HG03135 (cell line): Measurements from ENCODE around the gene LGALS16.
"Not testable (repeated sequence)": the region's sequence is repeated elsewhere in the genome, so short reads cannot be mapped to it uniquely, and the experiment has no call there.

ENCODE experiments used
- ATAC-seq: cut with Tn5 transposase; IDR thresholded peaks from one replicate; pipeline ENCODE4 v1.9.1; 2021; ENCODE audit warnings: mild to moderate bottlenecking, moderate library complexity; ENCODE audit not compliant: unreplicated experiment

The LGALS16 gene, protein sequence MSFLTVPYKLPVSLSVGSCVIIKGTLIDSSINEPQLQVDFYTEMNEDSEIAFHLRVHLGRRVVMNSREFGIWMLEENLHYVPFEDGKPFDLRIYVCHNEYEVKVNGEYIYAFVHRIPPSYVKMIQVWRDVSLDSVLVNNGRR

DNA sequence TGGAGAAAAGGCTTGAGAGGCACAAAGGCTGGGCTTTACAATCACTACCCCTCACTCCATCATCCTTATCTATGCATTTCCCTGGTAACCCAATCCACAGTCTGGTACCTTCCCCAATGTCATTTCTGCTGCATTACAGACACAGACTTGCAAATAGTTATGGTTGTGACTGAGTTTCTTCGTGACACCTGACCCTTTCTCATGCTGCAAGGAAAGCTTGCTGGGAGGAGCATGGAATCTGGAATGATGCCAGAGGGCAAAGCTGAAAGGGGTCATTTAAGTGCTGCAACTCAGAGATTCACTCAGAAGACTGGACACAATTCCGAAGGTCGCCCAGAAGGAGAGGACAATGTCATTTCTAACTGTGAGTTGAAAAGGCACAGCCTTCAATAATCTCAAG lies at the start of gene LGALS16:
Gene LGALS16, plus strand, starts transcription at position 301 of the 400 bp plus-strand sequence. Its CDS starts 49 bp downstream, at position 350.
- no peak for ATAC-seq

DNA sequence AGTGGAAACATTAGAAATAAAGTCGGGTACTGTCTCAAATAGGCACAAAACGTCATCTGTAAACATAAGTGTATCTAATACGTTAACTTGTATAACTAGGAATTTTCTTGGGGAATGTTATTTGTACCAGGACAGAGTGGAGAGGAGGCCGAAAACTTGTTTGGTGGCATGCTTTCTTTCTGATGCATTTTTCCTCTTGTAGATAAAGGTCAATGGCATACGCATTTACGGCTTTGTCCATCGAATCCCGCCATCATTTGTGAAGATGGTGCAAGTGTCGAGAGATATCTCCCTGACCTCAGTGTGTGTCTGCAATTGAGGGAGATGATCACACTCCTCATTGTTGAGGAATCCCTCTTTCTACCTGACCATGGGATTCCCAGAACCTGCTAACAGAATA lies 48.7 kb upstream of the LGALS16 start:
- ATAC-seq = no peak

DNA sequence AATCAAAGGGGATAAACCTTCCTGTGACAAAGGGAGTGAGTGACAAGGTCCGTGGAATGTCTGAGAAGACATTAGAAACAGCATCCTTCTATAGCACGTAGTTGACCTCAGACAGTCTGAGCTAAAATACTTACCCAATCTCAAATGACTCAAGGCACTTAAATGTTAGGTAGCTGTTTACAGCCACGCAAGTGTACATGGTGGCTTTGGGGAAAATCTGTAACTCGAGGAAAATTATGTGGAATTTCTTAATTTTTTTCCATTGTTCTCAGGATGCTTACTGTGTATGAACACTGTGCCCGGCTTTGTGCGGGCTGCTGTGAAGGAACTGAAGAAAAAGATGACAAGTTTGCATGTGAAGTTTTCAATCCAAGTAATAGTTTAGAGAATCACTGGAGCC lies 48.2 kb upstream of the LGALS16 start:
- no peak for ATAC-seq

DNA sequence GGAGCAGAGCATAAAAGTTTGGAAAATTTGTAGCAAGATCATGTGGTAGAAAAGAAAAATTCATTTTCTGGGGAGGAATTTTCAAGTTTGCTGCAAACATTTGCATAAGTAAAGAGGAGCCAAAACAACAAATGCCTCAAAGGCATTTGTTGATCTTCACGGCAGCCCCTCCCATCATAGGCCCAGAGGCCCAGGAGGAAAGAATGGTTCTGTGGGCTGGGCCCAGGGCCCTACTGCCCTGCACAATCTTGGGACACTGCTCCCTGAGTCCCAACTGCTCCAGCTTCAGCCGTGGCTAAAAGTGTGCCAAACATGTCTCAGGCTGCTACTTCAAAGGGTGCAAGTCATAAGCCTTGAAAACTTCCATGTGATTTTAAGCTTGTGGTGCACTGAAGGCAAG lies 42.1 kb upstream of the LGALS16 start:
- no peak for ATAC-seq

DNA sequence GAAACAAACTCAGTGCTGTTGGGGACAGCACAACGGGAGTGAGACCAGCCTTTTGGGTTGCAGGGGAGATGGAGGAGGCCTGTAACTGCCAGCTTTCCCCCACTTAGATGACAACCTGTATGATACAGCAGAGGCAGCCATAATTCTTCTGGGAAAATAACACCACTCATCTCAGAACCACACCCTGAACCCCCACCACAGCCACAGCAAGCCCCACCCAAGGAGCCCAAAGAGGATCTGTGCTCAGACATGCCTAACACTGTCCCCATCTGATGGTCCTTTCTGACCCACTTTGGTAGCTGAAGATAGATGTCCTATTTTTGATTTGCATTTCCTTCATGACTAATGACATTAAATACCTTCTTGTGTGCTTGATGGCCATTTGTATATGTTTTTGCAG lies 38.0 kb upstream of the LGALS16 start:
- ATAC-seq = no peak

DNA sequence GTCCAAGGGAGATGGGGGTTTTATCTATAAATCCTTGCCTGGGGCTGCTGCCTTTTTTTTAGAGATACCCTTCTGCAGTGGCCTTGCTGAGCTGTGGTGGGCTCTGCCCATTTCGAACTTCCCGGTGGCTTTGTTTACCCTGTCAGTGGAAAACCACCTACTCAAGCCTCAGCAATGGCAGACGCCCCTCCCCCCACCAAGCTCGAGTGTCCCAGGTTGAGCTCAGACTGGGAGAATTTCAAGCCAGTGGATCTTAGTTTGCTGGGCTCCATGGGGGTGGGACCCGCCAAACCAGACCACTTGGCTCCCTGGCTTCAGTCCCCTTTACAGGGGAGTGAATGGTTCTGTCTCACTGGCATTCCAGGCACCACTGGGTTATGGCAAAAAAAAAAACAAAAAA lies 31.8 kb upstream of the LGALS16 start:
- ATAC-seq = no peak

DNA sequence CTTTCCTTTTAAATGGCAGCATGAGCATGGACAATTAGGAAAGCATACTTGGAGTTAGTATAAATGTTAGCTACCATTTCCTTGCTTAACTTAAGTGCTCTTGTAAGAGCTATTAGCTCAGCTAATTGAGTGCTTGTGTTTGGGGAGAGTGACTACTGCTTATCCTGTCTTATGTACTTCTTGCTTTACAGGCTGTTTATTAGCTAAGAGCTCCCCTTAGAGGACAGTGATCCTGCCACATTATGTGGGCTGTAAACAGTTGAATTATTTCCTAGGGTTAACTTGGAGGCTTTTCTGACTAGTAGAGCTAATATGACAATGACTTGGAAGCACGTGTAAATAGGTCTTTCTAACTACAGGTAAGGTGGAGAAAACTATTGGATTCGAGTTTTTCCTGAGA lies 28.1 kb upstream of the LGALS16 start:
- not testable (repeated sequence) for ATAC-seq

DNA sequence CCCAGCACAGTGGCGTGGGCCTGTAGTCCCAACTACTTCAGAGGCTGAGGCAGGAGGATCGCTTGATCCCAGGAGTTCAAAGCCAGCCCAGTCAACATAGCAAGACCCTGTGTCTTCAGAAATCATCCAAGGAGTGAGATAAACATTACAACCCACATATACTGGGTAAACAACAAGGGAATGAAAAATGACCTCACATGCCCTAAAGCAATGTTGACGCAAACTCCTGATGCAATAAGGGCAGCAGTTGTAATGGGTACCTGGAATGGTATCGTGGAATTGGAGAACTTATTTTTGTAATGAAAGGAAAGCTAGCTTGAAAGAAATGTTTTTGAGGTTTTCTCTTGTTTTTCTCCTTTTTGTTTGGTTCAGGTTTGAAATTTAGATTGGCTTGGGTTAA lies 24.5 kb upstream of the LGALS16 start:
- ATAC-seq = no peak

DNA sequence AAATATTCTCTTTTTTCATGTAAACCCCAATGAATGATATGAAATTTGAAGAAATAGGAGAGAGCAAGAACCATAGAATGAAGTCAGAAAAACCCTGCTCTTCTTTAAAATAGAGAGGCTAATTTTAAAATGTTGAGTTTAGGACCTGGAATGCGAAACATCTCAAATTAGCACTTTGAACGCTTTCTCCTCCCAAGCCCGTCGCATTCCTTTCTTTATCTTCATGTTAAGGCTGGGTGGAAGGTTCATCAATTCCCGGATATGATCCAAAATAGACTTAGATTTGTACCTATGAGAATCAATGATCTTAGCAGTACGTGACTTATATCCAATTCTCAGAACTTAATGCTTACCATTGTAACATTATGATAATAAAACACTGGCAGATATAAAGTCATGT lies 24.1 kb upstream of the LGALS16 start:
- no peak for ATAC-seq

DNA sequence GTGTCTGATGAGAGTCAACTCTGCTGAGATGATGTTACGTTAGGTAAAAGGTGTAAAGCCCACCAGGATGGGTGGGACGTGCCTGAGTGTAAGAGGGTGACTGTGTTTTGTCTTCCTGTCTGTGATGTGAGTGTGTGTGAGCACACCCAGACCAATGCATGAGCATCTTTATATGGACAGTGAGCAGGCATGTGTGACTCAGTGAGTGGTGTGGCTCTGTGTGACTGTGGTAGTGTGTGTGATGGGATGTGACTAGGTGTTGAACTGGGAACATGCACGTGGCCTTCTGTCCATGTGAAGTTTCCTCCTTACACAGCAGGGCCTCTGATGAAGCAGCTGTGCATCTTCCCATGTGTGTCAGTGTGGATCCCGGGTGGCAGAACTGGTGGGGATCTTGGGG lies 17.8 kb upstream of the LGALS16 start:
- ATAC-seq = no peak

DNA sequence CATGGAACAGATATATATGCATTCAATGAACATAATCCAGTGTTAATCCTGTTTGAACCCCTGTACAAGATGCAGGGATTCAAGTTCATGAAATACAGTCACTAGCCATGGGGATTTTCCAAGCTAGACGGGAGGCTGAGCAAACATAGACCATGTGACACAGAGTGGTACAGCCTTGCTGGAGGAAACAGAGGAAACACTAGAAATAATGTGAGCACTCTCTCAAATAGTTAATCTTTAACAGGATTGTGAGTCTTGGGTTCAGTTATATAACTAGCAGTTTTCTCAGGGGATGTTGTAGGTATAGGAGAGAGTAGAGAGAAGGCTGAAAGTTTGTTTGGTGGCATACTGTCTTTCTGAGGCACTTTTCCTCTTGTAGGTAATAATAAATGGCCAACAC lies 13.9 kb upstream of the LGALS16 start:
- ATAC-seq = no peak

DNA sequence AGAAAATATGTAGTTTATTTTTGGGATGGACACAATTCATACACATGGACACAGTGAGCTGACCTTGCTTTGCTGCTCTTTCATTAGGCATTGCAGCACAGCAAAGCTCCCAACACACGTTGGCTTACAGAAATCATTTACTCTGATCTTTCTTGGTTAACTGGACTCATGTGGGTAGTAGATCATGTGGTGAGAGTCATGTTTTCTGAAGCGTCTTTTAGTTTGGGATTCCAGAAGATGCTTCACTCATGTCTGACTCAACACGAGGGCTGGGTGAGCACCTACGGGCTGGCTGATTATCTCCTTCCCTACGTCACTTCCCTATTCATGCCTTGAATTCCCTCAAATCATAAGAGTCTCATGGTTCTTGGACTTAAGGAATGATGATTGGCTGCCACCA lies 12.1 kb upstream of the LGALS16 start:
- no peak for ATAC-seq

DNA sequence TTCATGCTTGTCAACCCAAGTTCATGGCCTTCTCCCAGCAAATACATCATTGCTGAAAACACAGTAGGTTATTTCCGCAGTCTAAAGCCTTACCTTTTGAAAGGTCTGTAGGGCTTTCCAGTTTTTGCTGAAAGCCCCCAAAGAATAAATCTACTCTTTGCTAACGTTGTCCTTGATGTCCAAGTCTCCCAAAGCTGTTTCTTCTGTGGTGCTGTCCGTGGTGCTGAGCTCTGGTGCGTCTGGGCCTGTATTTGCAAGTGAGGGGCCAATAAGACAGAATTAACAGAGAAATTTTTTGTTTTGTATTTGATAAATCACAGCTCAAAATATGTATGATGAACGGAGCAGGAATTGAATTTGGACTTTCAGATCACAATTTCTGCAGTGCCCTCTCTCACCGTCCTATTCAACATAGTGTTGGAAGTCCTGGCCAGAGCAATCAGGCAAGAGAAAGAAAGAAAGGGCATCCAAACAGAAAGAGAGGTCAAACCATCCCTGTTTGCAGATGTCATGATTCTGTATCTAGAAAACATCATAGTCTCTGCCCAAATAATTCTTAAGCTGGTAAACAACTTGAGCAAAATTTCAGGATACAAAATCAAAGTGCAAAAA lies 9.8 kb upstream of the LGALS16 start:
- ATAC-seq = no peak

DNA sequence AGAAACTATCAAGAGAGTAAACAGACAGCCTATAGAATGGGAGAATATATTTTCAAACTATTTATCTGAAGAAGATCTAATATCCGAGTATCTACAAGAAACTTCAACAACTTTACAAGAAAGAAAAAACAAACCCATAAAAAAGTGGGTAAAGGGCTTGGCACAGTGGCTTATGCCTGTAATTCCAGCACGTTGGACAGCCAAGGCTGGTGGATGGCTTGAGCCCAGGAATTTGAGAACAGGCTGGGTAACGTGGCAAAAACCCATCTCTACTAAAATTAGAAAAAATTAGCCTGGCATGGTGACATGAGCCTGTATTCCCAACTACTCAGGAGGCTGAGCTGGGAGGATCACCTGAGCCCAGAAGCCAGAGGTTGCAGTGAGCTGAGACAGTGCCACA lies 7.8 kb upstream of the LGALS16 start:
- no peak for ATAC-seq

DNA sequence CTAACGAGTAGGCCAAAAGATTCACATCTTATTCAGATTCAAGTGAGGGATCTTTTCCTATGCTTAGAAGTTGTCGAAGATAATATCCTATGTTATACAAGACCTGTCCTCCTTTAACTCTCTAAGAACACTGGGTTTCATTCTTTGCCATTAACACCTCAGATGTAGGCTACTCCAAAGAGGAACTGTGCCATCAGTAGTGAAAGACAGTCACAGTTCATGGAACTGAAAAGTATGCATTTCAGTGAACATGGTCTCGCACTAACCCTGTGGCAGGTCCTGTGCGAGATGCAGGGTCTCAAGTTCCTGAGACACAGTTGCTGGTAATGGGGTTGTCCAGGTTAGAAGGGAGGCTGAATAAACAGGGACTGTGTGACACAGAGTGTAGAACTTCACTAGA lies 4.1 kb downstream of the LGALS16 start:
- ATAC-seq = no peak

DNA sequence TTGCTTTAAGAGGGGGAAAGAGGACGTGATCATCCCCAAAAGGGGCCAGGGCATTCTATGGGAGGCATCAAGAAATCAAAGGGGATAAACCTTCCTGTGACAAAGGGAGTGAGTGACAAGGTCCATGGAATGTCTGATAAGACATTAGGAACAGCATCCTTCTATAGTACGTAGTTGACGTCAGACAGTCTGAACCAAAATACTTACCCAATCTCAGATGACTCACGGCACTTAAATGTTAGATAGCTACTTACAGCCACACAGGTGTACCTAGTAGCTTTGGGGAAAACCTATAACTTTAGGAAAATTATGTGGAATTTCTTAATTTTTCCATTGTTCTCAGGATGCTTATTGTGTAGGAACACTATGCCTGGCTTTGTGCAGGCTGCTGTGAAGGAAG lies 4.9 kb downstream of the LGALS16 start:
- ATAC-seq = no peak

DNA sequence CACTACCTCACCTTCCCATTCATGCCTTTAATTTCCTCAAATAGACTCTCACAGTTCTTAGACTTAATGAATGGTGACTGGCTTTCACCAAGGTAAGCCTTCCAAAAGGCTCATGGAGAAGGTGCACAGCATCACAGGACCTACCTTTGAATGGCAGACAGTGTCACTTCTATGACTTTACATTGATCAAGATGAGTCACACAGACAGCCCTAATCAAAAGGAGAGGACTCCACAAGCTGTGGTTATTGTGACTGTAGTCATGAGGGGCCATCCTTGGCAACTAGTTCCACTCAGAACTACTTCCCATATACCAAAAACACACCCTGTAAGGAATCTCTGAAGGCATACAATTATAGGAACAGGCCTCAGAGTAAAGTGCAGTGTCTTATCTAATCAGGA lies 5.9 kb downstream of the LGALS16 start:
- no peak for ATAC-seq

DNA sequence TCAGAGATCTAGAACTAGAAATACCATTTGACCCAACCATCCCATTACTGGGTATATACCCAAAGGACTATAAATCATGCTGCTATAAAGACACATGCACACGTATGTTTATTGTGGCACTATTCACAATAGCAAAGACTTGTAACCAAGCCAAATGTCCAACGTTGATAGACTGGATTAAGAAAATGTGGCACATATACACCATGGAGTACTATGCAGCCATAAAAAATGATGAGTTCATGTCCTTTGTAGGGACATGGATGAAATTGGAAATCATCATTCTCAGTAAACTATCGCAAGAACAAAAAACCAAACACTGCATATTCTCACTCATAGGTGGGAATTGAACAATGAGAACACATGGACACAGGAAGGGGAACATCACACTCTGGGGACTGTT lies 14.1 kb downstream of the LGALS16 start:
- not testable (repeated sequence) for ATAC-seq

DNA sequence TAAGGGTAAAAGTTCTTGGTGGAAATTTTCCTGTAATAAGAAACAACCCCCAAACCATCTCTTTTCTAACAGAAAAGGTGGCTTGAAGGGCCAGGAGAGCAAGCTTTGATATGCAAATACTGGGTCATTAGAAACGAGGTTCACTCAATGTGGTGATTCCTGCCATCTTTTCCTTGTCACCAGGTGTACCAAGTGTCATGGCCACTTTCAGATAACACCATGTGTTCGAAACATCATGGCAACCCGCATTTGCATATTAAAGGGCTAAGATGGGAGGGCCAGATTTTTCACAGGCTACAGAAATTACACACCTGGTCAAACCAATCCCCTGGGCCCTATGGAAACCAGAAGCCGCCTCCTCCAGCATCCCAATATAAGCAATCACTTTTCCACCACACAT lies 15.3 kb downstream of the LGALS16 start:
- no peak for ATAC-seq

DNA sequence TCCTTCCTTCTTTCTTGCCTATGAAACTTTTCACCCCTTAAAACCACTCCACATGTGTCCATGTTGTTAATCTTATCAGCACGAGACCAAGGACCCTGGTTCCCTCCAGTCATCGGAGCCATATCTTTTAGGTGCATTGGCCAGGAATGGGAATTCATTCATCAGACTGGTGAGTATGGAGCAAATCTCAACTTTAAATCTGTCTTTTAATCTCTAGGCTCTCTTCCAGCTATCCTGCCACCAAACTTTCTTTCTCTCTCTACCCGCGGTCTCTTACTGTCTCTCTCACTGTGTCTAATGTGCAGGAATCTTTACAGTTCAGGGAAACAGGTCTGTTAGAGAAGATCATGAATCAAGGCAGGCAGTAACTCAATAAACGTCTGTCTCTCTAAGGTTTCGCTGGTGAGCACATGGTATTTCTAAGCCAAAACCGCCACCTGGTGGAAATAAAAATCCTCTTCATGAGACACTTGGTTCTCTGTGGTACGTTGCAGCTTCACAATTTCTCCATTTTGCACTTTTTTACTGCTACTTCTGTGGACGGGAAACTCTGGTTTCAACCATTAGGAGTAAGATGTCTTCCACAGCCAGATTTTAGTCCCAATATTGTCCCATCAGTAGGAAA lies 16.1 kb downstream of the LGALS16 start:
- ATAC-seq = no peak

DNA sequence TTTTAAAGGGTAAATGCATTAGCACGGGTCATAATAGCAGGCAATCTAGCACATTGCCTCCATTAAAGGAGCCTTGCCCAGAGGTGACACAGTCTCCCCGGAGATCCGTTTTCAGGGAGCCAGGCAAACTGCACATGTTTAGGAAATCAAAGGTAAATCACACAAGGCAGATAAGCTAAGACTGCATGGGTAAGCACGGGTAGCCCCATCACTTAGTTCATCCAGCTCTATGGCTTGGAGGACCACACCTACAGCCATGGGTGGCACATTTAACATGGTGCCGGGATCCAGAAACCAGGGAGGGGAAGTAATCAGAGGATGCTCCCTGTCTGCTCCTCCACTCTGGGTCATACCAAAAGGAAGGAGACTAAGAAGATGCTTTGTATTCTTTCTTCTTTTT lies 16.8 kb downstream of the LGALS16 start:
- no peak for ATAC-seq

DNA sequence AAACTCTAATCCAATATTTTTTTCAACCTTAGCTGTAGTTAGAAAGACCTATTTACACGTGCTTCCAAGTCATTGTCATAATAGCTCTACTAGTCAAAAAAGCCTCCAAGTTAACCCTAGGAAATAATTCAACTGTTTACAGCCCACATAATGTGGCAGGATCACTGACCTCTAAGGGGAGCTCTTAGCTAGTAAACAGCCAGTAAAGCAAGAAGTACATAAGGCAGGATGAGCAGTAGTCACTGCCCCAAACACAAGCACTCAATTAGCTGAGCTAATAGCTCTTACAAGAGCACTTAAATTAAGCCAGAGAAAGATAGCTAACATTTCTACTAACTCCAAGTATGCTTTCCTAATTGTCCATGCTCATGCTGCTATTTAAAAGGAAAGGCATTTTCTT lies 18.1 kb downstream of the LGALS16 start:
- not testable (repeated sequence) for ATAC-seq

DNA sequence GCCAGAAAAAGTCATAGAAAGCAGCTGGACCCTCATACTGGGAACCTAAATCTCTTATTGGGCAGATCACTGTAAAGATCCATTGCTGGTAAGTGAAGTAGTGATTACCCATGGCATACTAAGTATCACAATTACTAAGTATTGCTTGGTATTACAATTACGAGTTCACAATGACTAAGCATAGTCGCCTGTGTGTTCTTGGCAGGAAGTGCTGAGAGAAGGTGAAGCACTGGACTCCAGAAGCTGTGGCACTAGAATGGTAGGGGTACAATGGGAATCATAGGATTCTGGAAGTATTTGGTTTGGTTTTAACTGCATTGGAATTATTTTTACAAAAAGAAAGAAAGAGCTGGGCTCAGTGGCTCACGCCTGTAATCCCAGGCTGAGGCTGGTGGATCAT lies 20.3 kb downstream of the LGALS16 start:
- ATAC-seq = no peak
